Upper lobe of left lung (tissue), 4 donors: ENCODE data around the gene GJB6.

Experiments used
- CTCF ChIP-seq, 6 experiments: fragments of 450-650 bp in 4 of 6; fragments of 200-600 bp in 2 of 6; sonication (generic) in 2 of 6; IDR thresholded peaks; one replicate each; pipeline ENCODE4 v1.5.1; 2016 to 2019; ENCODE audit warnings: antibody characterized with exemption in 6 of 6
- EP300 ChIP-seq, 4 donors: sonication (generic); formaldehyde crosslinking; IDR thresholded peaks; one replicate each; pipeline ENCODE4 v1.5.1; 2017; ENCODE audit warnings: antibody characterized with exemption in 4 of 4, control low read depth in 2 of 4
- POLR2A ChIP-seq, 4 donors: fragments of 450-650 bp; IDR thresholded peaks; one replicate each; pipeline ENCODE4 v1.5.1; 2016 to 2017; ENCODE audit warnings: antibody characterized with exemption in 4 of 4, mild to moderate bottlenecking in 2 of 4
- POLR2AphosphoS5 ChIP-seq, 2 donors: sonication (generic); formaldehyde crosslinking; IDR thresholded peaks; one replicate each; pipeline ENCODE4 v1.5.1; 2017; ENCODE audit warnings: antibody characterized with exemption in 2 of 2

- TF ChIP-seq EP300 (IDR thresholded peaks at IDR 0.05) (no peak), POLR2A (IDR thresholded peaks at IDR 0.05) (no peak), CTCF (IDR thresholded peaks at IDR 0.05) (no peak), POLR2AphosphoS5 (IDR thresholded peaks at IDR 0.05) (no peak)
These were observed 15.3 kb upstream of the GJB6 start for GRCh38 chr13:20247403-20247802.
